Kasumi-1 (cell line): ENCODE measurements around the gene DTX3L.
"Not testable (repeated sequence)": the region's sequence is repeated elsewhere in the genome, so short reads cannot be mapped to it uniquely, and the experiment has no call there.

Source experiments
- DNase-seq, 2 experiments: peaks; one replicate each; lab custom pipeline; 2025; lab: John Stamatoyannopoulos, UW

Gene DTX3L

DNA sequence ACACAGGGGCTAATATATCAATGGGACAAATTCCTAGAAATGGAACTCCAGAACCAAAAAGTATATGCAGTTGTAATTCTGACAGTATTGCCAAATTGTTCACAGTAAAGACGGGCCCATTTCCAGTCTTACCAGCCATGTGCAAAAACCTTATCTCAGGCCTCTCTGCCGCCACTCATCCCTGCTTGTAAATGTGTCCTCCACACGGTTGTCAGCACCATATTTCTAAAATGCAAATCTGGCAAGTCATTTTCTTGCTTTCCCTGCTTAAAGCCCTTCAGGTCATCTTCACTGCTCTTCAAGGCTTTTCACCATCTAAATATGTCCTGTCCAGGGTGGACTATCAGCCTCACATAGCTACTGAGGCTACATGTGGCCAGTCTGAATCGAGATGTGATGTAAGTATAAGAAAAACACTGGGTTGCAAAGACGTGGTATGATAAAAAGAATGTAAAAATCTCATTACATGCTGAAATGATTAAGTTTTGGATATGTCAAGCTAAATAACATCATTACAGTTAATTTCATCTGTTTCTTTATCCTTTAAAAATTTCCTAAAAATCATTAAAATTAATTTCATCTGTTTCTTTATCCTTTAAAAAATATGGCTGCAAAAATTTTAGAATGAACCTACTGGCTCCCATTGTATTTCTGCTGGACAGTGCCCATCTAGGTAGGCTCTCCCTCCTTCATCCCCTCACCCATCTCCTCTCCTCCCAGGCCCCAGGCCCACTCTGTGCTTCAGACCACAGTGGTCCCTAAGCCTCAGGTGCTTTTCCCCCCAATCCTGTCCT, 1.0 kb upstream of the DTX3L start:
- no peak for DNase-seq

DNA sequence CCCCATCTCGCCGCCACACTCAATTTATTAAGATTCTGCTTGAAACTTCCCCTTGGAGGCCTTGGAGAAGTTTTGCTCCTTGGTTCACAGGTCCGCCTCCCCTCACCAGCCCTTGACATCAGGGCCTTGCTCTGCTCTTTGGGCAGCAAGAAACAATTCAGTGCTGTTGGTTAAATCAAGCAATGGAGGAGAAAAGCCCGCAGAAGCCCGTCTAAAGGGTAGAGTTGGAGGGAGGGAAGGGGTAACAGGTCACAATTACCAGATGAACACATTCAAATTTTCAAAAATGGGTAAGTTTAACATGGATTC, 467 bp upstream of the DTX3L start:
- DNase-seq = no peak

DNA sequence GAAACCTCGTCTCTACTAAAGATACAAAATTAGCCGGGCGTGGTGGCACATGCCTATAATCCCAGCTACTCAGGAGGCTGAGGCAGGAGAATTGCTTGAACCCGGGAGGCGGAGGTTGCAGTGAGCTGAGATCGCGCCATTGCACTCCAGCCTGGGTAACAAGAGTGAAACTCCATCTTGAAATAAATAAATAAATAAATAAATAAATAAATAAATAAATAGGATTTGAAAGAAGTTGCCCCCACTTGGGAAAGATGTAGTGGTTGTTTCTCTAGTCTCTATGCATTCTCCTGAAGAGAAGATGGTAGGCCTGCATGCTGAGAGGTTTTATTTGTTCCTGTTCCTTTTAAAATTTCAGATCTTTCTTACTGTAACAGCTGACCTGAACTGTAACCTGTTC, 4.0 kb downstream of the DTX3L start:
- DNase-seq = not testable (repeated sequence)

DNA sequence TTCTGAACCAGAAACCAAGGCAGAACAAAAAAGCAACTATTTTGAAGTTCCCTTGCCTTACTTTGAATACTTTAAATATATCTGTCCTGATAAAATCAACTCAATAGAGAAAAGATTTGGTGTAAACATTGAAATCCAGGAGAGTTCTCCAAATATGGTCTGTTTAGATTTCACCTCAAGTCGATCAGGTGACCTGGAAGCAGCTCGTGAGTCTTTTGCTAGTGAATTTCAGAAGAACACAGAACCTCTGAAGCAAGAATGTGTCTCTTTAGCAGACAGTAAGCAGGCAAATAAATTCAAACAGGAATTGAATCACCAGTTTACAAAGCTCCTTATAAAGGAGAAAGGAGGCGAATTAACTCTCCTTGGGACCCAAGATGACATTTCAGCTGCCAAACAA, 4.6 kb downstream of the DTX3L start:
- DNase-seq = no peak

DNA sequence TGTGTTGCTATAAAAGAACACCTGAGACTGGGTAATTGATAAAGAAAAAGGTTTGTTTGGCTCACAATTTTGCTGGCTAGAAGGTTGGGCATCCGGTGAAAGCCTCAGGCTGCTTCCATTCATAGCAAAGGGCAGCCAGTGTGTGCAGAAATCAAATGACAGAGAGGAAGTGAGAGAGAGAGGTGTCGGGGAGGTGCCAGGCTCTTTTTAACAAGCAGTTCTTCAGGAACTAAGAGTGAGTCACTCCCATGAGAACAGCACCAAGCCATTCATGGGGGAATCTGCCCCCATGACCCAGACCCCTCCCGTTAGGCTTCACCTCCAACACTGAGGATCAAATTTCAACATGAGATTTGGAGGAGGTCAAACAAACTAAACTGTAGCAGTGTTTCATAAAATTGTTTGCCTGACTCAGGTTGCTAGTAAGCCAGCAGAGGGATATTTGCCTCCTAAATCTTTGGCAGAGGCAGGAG, 8.8 kb downstream of the DTX3L start:
- peak; percentile 84 to 86 for DNase-seq

DNA sequence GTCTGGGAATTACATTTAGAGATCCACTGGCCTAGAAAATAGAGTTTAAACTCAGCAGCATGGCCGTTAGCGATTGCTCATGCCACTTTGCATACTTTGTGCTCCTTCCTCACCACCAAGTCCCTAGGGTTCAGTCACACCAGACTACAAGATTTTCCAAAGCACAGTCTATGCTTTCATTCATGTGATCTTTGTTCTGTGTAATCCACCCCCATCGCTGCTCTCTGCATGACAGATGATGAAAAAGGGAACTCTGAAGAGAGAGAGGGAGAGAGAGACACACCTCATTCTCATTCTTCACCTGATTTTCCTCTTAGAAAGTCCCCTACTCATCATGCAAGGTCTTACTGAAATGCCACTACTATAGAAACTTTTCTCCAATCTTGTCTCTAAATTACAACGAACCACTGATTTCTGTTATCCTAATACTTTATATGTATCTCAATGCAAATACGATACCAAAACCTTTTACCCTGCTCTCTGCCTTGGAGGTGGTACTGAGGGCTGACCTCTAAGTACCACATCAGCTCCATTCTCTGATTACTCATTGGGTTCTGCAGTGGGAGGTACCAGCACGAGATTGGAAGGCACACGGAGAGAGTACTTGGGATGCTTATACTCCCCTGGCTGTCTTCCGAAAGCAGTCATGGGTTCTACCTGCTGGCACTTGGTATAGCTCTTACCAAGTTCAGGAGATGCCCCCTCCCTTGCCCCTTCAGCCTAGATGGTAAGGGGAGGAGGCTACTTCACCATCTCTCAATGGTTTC, 12.2 kb downstream of the DTX3L start:
- DNase-seq = no peak

DNA sequence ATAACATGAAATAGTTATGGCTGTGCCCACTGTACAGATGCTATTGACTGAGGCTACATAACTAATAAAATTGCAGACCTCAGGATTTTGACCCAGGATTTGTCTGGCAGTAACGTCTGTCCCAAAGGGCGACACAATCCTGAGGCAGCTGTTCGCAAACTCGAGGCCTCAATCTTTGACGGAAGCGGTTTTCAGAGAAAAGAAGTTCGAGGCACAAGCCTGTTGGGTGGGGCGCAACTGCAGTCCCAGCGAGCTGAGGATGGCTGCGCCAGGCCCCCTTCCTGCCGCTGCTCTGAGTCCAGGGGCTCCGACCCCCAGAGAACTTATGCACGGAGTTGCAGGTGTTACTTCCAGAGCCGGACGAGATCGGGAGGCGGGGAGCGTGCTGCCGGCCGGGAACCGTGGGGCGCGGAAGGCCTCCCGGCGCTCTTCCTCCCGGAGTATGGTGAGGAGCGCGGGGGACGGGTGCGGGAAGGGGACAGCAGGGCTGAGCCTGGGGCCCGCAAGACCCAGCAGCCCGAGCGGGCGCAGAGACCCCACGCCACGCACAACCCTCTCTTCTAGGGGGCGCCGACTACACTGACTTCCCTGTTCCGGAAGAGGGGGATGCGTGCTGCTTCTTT, 13.4 kb downstream of the DTX3L start, which contains the start of gene PARP15:
Gene PARP15, plus strand, starts transcription at position 242 of the 623 bp plus-strand sequence. Its CDS starts 18 bp downstream, at position 260.
- DNase-seq = peak; percentile 50 to 55

DNA sequence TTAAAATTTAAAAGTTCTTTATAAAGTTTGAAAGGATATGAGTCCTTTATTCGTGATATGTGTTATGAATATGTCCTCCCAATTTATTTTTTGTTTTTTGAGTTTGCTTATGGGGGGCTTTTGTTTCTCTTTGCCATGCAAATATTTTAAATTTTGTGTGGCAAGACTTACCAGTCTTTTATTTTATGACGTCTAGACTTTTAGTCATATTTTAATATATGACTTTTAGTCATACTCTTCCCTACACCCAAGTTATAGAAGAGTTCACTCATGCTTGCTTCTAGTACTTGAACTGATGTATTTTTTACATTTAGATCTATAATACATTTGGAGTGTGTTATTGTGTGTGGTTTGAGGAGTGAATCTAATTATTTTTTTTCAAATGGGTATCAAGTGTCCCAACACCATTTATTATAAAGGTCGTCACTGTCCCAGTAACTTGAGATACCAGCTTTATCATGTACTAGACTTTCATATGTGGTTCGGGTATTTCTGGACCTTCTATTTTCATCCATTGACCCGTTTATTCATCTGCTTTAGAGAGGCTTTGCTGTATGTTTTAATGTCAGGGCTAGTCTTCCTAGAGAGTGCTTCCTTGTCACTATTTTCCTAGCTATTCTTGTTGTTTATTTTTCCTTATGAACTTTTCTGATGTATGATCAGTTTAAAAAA, 14.1 kb downstream of the DTX3L start:
- peak; percentile 14 to 27 for DNase-seq

DNA sequence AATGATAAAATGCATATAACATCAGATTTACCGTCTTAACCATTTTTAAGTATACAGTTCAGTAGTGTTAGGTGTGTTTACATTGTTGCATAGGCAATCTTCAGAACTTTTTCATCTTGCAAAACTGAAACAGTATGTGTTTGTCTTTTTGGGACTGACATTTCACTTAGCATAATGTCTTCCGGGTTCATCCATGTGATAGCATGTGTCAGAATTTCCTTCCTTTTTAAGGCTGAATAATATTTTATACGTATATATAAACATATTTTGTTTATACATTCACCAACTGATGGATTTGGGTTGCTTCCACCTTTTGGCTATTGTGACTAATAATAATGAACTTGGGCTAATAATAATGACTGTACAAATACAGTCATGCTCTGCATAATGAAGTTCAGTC, 16.3 kb downstream of the DTX3L start:
- no peak for DNase-seq

DNA sequence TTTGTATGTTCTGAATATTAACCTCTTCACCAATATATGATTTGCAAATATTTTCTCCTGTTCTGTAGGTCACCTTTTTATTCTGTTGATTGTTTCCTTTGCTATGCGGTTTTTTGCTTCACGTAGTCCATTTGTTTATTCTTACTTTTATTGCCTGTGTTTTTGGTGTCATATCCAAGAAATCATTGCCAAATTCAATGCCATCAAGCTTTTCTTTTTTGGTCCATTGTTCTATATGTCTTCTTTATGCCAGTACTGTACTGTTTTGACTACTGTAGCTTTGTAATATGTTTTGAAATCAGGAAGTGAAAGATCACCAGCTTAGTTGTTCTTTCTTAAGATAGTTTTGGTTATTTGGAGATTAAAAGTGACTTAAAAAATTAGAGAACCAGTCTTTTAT, 17.5 kb downstream of the DTX3L start:
- no peak for DNase-seq

DNA sequence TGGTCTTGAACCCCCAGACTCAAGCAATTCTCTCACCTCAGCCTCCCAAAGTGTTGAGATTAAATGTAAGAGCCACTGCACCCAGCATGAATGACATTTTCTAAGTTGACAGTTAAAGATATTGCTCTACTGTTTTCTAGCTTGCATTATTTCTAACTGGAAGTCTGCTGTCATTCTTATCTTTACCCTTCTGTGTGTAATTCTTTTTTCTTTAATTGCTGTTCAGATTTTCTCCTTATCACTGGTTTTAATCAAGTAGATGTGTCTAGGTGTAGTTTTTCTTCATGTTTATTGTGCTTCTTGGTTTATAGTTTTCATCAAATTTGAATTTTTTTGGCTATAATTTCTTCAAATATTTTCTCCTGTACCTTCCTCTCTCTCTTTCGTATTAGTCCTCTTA, 18.3 kb downstream of the DTX3L start:
- DNase-seq = peak in 1 of 2 experiments; percentile 18

DNA sequence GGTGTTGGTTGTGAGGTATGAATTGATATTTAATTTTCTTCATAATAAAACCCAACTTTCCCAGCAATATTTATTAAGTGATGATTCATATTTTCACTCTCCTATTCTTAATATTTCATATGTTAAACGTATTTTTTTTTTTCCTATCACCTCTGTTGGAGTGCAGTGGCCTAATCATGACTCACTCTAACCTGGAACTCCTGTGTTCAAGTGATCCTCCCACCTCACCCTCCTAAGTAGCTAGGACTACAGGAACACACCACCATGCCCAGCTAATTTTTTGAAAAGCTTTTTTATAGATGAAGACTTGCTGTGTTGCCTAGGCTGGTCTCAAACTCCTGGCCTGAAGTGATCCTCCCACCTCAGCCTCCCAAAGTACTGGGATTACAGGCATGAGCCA, 22.0 kb downstream of the DTX3L start:
- no peak for DNase-seq

DNA sequence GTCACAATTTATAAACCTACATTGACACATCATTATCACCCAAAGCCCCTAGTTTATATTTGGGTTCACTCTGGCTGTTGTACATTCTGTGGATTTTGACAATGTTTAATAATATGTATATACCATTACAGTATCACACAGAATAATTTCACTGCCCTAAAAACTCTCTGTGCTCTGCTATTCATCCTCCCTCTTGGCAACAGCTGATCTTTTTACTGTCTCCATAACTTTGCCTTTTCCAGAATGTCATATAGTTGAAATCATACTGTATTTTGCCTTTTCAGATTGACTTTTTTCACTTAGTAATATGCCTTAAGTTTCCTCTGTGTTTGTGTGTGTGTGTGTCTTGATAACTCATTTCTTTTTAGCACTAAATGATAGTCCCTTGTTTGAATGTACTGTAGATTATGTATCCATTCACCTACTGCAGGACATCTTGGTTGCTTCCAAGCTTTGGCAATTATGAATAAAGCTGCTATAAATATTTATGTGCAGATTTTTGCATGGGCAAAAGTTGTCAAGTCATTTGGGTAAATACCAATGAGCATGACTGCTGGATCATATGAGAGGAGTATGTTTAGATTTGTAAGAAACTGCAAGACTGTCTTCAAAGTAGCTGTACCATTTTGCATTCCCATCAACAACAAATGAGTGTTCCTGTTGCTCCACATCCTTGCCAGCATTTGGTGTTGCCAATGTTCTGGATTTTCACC, 22.8 kb downstream of the DTX3L start:
- DNase-seq = no peak

DNA sequence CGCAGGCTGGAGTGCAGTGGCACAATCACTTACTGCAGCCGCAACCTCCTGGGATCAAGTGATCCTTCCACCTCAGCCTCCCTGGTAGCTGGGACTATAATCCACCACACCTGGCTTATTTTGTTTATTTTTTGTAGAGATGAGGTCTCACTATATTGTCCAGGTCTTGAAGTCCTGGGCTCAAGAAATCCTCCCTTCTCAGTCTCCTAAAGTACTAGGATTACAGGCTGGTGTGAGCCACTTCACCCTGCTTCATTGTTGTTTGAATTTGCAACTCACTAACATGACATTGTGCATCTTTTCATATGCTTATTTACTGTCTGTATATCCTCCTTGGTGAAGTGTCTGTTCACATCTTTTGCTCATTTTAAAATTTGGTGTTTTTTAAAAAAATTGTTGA, 23.4 kb downstream of the DTX3L start:
- DNase-seq = no peak

DNA sequence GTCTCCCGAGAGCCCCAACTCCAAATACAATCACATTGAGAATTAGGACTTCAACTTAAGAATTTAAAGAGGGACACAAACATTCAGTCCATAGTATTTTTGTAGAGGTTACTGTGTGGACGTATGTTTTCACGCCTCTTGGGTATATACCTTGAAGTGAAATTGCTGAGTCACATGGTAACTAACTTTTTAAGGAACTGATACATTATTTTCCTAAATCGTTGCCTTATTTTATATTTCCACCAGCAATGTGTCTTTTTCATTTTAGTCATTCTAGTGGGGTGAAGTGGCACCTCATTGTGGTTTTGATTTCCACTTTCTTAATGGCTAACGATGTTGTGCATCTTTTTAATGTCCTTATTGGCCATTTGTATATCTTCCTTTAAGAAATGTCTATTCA, 25.2 kb downstream of the DTX3L start:
- DNase-seq = no peak

DNA sequence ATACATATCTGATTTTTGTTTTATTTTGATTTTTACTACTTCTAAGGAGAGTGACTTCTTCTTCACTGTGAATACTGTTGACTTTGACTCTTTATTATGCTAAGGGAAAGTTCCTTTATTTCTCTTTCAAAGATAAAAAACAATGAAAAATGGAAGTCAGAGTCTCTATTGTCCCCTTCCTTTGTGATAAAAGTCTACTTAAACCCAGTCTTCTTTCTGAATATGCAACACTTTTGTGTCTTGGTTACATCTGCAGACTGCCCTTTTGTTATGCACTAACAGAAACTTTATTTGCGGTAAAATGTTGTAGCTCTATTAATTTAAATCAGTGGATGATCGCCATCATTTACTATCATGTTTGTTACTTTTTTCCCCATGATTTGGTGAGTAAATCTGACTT, 26.5 kb downstream of the DTX3L start:
- DNase-seq = no peak

DNA sequence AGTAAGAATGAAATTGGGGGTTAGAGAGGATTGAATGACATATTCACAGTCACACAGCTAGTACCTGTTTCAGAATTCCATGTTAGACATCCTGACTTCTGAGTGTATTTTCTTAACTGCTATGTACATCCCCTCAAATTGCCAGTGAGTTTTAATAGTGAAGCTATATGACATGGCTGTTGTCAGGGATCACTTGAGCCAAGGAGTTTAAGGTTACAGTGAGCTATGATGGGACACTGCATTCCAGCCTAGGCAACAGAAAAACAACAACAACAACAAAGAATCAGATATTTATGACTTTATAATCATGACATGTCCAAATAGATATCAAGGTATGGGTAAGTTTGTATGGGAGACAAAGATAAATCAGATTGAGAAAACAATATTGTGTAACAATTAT, 29.9 kb downstream of the DTX3L start:
- no peak for DNase-seq

DNA sequence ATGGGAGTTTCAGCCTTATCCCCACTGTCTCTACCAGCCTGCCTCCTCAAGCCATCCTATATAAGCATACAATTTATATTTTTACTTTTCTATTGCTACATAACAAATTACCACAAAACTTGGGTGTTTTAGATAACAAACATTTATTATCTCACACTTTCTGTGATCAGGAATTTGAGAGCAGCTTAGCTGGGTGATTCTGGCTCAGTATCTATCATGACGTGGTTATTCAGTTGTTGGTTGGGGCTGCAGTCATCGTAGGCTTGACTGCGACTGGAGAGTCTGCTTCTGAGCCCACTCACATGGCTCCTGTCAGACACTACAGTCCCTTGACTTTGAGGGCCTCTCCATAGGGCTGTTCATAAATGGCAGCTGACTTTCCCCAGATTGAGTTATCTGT, 34.0 kb downstream of the DTX3L start:
- DNase-seq = no peak

DNA sequence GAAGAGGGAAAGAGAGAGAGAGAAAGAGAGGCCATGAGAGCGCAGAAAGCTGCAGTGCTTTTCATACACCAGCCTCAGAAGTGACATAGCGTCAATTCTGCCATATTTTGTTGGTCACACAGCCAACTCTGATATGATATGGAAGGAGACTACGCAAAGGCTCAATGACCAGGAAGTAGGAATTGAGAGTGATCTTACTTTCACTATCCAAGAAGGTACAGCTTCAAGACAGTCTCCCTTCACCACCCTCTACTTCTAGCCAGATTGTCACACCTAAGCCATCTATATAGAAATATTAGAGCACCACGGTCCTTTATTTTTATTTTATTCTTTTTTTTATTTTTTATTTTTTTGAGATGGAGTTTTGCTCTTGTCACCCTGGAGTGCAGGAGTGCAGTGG, 34.4 kb downstream of the DTX3L start:
- DNase-seq = no peak

DNA sequence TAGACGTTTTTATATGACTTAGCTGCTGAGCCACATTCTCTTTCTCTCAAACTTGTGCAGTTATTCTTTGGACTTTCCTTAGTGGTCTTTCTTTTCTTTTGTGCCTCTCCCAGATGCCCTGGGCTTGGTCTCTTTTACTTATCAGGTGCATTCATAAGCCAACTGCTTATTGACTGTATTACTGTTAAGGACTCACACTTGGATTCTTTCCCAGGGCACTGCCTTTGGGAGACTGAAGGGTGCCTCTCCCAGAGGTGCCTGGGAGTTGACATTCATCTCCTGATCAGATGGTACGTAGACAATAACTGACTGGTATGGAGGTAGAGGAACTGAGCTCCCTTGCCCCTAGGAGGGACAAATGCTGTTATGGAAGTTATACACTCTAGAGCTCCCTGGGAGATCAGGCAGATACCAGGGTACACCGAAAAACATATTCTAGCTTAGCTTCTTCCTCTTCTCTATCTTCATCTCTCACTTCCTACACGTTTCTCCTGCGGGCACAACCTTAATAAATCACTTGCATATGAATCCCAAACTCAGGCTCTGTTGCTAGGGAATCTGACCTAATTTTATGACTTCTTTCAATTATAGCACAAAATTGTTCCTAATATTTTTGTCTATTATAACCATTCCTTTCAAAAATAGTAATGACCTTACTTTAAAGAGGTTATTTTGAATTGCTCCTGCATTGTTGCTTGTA, 38.0 kb downstream of the DTX3L start:
- no peak for DNase-seq

DNA sequence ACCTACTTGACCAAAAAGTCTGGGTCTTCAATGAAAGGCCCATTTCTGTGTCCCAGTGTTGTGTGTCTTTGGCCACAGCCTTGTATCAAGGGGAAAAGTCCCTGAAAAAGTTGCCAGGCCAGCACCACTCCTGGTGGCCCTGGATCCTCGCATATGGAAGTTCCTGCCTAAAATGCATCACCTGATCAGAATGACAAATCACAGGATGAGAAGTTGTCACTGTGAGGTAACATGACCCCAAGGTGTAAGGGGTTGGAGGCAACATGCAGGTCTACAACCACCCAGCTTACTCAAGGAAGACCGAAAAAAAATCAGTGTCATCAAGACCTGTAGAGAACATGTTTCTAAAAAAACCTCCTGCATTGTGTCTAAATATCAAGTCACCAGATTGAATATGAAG, 38.9 kb downstream of the DTX3L start:
- no peak for DNase-seq
